H7 (cell line): ENCODE results near the gene RIMBP3C. TPM values are rescaled to one million over a fixed set of nuclear protein-coding genes. Genes with fewer than 3 reads are reported as not detected.
"Not testable (repeated sequence)": the region's sequence is repeated elsewhere in the genome, so short reads cannot be mapped to it uniquely, and the experiment has no call there.

Source experiments
- DNase-seq: peaks from one replicate; pipeline ENCODE4 v3.0.0; 2012
- H3K27me3 ChIP-seq: 2 replicates; pipeline ENCODE4 v1.6.0; 2011; ENCODE audit warnings: mild to moderate bottlenecking, low read length; ENCODE audit not compliant: control insufficient read depth, insufficient read depth
- H3K36me3 ChIP-seq: replicated peaks from 2 replicates; pipeline ENCODE4 v1.5.1; 2011; ENCODE audit warnings: low read length; ENCODE audit not compliant: control insufficient read depth, insufficient read depth
- H3K4me3 ChIP-seq: 2 replicates; pipeline ENCODE4 v1.5.1; 2011; ENCODE audit warnings: low read depth, mild to moderate bottlenecking, control low read depth, low read length, moderate library complexity; ENCODE audit not compliant: insufficient read depth
- total RNA-seq: library from RNA; depleted of rRNA; stranded (reverse); fragments of >200 nt; shearing (Covaris generic); gene quantifications from 2 replicates; pipeline ENCODE4 v1.2.3, GENCODE V29; 2014; rRNA removed

Gene RIMBP3C, protein sequence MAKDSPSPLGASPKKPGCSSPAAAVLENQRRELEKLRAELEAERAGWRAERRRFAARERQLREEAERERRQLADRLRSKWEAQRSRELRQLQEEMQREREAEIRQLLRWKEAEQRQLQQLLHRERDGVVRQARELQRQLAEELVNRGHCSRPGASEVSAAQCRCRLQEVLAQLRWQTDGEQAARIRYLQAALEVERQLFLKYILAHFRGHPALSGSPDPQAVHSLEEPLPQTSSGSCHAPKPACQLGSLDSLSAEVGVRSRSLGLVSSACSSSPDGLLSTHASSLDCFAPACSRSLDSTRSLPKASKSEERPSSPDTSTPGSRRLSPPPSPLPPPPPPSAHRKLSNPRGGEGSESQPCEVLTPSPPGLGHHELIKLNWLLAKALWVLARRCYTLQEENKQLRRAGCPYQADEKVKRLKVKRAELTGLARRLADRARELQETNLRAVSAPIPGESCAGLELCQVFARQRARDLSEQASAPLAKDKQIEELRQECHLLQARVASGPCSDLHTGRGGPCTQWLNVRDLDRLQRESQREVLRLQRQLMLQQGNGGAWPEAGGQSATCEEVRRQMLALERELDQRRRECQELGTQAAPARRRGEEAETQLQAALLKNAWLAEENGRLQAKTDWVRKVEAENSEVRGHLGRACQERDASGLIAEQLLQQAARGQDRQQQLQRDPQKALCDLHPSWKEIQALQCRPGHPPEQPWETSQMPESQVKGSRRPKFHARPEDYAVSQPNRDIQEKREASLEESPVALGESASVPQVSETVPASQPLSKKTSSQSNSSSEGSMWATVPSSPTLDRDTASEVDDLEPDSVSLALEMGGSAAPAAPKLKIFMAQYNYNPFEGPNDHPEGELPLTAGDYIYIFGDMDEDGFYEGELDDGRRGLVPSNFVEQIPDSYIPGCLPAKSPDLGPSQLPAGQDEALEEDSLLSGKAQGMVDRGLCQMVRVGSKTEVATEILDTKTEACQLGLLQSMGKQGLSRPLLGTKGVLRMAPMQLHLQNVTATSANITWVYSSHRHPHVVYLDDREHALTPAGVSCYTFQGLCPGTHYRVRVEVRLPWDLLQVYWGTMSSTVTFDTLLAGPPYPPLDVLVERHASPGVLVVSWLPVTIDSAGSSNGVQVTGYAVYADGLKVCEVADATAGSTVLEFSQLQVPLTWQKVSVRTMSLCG (N-terminal part only)
- total RNA-seq = 0.17 and 0.70 TPM in 2 replicates

DNA sequence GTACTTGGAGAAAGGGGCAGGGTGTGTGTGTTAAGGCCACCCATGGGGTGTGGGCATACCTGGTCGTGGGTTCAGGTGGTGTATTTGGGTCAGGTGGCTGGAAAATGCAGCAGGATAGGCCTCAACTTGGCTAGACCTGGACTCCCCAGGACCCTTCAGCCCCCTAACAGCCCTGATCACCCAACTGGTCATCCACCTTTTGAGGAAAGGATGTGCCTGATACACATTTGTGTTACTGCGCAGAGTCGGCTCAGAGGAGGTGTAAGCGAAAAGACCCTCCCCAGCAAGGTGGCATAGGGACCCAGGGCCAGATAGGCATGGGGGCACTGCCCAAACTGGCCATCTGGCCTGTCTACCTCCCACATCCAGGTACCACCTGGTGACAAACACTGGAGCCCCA lies at the start of gene RIMBP3C:
TSS of gene RIMBP3C (minus strand) at position 101 of the 400 bp plus-strand sequence. CDS start 485 bp downstream, outside the sequence.
- H3K36me3 ChIP-seq, H3K27me3 ChIP-seq, DNase-seq, H3K4me3 ChIP-seq: not testable (repeated sequence)

DNA sequence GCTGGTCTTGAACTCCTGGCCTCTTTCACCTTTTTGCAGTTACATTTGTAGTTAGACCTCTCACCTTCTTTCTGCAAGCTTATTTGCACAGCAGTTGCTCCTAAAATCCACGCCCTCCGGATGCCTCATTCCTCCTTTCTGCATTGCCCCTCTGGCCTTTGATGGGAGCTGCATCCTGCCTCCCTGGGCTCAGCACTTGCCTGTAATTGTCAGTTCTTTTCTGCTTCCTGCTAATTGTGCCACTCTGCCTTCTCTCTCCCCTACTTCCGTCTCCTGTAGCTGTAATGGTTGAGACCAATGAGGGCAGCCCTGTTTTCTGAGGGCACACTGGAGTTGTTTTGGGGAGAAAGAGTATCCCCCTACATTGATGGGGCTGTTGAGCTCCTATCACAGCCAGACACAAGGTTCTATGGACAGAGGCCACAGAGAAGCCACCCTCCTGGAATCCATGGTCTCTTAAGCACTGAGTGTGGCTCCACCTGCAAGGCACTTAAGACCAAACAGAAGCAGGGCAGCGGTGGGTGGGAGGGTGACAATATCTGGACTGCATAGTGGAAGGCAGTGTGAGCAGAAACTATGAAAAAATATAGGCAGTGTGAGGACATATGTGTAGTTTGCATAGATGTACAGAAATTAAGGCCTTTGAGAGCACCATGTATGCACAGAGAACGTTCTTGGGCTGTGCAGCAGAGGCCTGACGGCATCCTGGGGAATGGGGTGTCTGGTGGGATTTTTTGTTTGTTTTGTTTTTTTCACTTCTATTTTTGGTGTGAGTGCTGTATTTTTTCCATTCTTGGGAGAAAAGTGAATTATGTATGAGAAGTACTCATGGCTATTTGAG lies 48.0 kb upstream of the RIMBP3C start:
- H3K36me3 ChIP-seq = peaks cover 8% of the 10 kb centered on the region

DNA sequence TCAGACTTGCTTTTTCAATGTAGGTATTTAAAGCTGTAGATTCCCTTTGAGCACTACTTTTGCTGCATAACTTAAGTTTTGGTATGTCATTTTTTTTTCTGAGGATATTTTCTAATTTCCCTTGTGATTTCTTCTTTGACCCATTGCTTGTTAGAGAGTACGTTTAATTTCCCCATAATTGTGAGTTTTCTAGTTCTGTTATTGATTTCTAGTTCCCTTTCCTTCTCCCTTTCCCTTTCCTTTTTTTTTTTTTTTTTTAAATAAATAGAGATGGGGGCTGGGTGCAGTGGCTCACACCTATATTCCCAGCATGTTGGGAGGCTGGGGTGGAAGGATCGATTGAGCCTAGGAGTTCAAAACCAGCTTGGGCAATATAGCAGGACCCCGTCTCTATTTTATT lies 47.0 kb upstream of the RIMBP3C start:
- Histone ChIP-seq H3K27me3 (no peaks in the 10 kb centered on the region), H3K4me3 (no peak overlapping the region), H3K36me3 (peaks cover 14% of the 10 kb centered on the region)
- no peak for DNase-seq

More for the DNA sequence above, 48.0 kb upstream of the RIMBP3C start:
- no peaks in the 10 kb centered on the region for H3K27me3 ChIP-seq
- H3K4me3 ChIP-seq = no peak overlapping the region
- DNase-seq = no peak

DNA sequence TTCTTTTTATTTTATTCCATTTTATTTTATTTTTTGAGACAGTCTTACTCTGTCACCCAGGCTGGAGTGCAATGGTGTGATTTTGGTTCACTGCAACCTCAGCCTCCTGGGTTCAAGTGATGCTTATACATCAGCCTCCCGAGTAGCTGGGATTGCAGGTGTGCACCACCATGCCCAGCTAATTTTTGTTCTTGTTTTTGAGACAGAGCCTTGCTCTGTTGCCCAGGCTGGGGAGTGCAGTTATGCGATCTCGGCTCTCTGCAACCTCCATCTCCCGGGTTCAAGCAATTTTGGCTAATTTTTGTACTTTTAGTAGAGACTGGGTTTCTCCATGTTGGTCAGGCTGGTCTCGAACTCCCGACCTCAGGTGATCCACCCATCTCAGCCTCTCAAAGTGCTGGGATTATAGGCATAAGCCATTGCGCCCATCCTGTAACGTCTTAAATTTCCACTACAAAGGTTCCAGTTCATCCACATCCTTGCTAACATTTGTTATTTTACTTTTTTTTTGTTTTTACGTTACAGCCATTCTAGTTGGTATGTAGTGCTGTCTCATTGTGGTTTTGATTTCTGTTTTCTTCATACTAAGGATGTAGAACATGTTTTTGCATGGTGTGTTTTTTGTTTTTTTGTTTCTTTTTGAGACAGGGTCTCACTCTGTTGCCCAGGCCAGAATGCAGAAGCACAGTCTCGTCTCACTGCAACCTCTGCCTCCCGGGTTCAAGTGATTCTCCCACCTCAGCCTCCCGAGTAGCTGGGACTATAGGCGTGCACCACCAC lies 45.3 kb upstream of the RIMBP3C start:
- not testable (repeated sequence) for H3K4me3 ChIP-seq, DNase-seq, H3K27me3 ChIP-seq
- H3K36me3 ChIP-seq = peaks cover 20% of the 10 kb centered on the region

DNA sequence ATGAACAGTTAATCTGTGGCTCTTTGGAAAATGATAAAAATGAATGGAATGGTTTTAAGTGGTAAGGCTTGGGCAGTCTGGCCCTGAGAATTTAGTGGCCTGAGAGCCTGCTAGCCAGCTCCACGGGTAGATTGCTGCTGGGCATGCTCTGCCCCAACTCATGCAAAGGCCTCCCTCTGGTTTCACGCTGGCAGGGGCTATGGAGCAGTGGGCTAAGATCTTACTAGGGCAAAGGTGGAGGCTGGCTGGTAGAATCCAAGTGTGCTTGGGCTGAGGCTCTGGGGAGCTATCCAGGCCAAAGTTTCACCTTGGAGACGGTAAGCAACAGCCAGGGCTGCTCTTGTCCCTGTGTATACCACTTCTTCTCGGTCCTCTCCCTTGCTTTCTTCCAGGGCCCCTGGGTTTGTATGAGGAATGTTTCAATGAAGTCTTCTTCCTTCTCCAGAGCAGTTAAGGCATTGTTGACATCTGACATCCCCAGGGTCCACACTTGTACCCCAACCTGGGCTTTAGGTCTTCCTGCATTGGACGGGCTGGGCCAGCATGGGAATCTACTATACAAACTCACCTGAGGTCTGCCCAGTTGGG lies 43.7 kb upstream of the RIMBP3C start:
- H3K27me3 ChIP-seq = no peaks in the 10 kb centered on the region
- no peak for DNase-seq
- no peak overlapping the region for H3K4me3 ChIP-seq
- H3K36me3 ChIP-seq = peaks cover 20% of the 10 kb centered on the region

DNA sequence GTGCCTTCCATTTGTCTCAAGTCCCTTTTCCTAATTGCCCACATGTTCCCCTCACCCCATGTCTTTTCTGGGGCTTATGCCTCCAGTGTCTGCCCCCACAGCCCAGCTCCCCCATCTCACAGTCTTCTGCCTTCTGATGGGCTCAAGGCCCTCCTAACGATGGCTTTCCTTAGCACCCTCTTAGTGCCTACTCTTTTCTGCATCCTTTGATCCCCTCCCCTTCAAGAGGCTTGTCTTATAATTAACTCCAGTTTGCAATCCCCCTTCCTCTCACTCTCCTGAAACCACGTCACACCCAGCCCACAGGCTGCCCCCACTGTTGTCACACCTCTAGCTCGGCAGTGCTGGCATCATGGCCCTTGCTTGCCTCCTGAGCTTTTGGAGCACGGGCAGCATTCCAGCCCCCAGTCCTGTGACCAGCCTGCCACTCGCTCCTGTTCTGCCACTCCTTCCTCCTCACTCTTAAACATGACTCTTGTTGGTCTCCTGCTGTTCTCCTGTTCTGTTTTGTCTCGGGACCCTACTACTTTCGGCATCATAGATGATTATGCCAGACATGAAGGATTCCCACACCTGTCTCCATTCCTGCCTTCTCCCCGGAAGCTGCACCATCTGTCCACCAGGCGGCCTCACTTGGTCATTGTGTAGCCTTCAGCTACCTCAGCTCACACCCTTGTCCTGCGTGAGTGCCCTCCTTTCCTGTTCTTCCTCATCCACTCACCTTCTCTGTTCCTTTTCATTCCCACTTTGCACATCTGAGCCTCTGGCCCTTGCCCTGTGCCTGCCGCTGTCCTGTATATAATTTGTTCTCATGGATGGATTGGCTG lies 42.4 kb upstream of the RIMBP3C start:
- H3K4me3 ChIP-seq = no peak overlapping the region
- peak; percentile 75 for DNase-seq
- peaks cover 20% of the 10 kb centered on the region for H3K36me3 ChIP-seq
- no peaks in the 10 kb centered on the region for H3K27me3 ChIP-seq

DNA sequence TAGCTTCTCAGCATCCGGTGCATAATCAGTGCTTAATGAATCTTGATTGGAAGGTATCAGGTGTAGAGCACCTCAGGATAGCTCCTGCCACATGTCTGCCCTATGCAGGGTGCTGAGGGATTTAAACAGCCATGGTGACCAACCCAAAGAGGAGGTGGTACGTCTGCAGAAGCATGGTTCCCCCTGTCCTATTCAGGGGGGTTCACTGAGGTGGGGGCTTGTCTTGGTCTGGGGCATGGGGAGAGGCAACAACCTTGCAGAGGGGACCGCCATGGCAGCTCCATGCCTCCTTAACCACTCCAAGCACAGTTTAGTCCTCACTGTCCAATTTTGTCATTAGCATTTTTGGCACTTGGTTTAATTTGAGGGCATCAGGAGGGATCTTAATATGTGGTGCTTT lies 41.2 kb upstream of the RIMBP3C start:
- Histone ChIP-seq H3K36me3 (peaks cover 20% of the 10 kb centered on the region), H3K27me3 (no peaks in the 10 kb centered on the region), H3K4me3 (no peak overlapping the region)
- no peak for DNase-seq

DNA sequence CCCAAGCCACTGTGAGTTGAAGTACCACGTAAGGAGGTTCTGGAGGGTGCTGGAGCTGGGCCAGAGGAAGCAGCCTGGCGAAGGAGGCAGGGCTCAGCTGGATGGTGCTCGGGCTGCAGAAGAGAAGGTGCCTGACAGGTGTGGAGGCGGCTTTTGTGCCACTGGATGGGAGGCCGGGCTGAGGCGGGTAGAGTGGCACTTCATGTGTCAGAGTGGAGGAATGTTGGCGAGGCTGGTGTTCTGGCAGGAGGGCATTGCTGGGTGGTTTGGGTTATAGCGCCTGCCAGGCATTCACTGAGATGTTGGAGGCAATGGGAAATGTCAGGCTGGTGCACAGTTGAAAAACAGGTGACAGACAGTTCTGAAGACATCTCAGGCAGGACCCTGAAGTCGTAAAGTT lies 40.4 kb upstream of the RIMBP3C start:
- DNase-seq = no peak
- Histone ChIP-seq H3K4me3 (no peak overlapping the region), H3K27me3 (no peaks in the 10 kb centered on the region), H3K36me3 (peaks cover 20% of the 10 kb centered on the region)

DNA sequence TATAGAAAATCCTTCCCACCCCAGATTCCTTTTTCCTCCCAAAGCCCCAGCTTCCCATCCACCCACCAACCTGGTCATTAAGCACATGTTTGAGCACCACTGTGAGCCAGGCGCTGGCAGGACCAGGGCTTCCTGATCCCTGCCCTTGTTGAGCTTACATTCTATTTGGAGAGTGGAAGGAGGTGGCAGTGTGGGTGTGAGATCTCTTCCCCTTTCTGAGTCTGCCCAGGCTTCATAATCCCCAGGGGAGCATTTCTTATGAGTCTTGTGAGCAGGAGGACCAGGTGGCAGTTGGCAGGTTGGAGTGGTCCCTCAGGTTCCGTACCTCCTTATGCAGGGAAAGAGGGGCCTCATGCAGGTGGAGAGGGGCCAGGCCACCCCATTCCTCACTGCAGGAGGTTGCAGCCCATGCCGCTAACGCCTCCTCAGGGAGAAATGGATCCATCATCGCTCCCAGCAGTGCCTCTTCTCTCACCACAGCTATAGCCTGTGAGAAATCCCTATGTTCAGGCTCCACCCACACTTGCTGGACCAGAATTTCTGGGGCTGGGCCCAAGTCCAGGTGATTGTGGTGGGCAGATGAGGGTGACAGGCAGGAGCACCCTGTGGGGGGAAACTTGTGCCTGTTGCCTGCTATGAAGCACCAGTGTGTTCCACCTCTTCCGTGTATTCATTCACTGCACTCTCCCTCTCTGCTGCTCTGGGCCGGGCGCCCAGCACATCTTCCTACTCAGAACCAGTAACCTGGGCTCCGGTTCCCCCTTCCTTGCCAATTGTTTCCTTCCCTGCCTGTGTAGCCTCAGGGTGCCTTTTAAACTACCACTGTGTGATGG lies 39.8 kb upstream of the RIMBP3C start:
- Histone ChIP-seq H3K4me3 (no peak overlapping the region), H3K27me3 (no peaks in the 10 kb centered on the region), H3K36me3 (peaks cover 20% of the 10 kb centered on the region)
- DNase-seq = no peak

DNA sequence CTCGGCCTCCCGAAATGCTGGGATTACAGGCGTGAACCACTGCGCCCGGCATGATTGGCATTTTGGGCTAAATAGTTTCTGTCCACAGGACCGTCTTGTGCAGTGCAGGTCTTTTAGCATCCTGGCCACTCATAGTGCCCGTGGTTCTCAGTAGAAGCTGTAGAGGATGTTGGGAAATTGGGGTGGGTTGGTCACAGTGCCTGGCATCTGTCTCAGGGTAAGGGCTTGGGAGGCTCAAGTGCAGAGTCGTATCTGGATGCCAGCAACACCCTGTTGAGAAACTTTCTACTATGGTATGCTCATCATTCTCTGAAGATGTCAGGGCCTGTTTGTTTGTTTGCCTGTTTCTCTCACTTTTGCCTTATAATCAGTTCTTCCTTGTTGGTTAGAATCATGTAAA lies 38.1 kb upstream of the RIMBP3C start:
- no peaks in the 10 kb centered on the region for H3K27me3 ChIP-seq
- H3K36me3 ChIP-seq = peaks cover 11% of the 10 kb centered on the region
- no peak for DNase-seq
- H3K4me3 ChIP-seq = no peak overlapping the region

DNA sequence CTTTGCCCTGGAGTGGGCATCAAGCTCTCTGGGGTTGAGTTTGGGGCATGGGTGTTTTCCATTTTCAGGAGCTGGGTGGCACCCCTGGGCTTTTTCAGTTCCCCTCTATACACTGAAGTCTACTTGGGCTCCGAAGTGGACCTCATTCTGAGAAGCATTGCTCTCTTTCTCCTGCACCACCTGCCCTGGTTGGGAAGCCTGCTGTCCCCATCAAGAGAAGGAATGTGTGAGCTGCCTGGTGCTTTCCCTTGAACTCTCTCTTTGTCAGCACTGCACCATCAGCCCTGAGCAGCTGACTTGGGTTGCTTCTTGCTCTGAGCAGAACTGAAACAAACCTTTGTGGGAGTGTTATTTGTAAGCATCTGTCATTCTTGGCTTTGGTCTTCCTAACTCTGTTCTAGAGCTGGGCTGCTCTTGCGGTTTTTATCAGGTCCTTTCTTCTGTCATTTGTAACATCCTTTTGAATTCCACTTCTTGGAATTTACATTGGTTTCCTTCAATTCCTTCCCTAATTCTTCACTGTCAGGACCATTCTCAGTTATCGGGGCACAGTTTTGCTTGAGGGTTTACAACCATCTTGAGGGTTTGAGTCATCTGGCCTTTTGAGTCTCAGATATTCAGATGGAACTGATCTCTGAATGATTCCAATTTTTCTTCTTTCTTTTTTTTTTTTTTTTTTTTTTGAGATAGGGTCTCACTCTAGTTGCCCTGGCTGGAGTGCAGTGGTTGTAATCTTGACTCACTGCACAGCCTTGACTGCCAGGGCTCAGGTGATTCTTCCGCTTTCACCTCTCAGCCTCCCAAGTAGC lies 36.7 kb upstream of the RIMBP3C start:
- peaks cover 3% of the 10 kb centered on the region for H3K36me3 ChIP-seq
- no peak overlapping the region for H3K4me3 ChIP-seq
- H3K27me3 ChIP-seq = no peaks in the 10 kb centered on the region
- DNase-seq = peak; percentile 14
